ENCODE measurements around the gene TFDP1.

The TFDP1 gene

GRCh38 chr13:113631341-113632095 lies 47.0 kb downstream of the TFDP1 start:
- no peak overlapping the region for H3K27ac ChIP-seq (replicated peaks)
- no peak overlapping the region for H3K4me3 ChIP-seq (replicated peaks; ENCODE audit: insufficient read depth, low read length)
- no peak for DNase-seq (ENCODE audit: low read depth in 1 of 2, low spot score in 1 of 2)
- TF ChIP-seq SPI1 (IDR thresholded peaks at IDR 0.05; ENCODE audit: borderline replicate concordance, low read depth): no peak
- TF ChIP-seq, protein P1, sequence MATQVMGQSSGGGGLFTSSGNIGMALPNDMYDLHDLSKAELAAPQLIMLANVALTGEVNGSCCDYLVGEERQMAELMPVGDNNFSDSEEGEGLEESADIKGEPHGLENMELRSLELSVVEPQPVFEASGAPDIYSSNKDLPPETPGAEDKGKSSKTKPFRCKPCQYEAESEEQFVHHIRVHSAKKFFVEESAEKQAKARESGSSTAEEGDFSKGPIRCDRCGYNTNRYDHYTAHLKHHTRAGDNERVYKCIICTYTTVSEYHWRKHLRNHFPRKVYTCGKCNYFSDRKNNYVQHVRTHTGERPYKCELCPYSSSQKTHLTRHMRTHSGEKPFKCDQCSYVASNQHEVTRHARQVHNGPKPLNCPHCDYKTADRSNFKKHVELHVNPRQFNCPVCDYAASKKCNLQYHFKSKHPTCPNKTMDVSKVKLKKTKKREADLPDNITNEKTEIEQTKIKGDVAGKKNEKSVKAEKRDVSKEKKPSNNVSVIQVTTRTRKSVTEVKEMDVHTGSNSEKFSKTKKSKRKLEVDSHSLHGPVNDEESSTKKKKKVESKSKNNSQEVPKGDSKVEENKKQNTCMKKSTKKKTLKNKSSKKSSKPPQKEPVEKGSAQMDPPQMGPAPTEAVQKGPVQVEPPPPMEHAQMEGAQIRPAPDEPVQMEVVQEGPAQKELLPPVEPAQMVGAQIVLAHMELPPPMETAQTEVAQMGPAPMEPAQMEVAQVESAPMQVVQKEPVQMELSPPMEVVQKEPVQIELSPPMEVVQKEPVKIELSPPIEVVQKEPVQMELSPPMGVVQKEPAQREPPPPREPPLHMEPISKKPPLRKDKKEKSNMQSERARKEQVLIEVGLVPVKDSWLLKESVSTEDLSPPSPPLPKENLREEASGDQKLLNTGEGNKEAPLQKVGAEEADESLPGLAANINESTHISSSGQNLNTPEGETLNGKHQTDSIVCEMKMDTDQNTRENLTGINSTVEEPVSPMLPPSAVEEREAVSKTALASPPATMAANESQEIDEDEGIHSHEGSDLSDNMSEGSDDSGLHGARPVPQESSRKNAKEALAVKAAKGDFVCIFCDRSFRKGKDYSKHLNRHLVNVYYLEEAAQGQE (IDR thresholded peaks at IDR 0.05; ENCODE audit: insufficient replicate concordance, low read depth): no peak
- no peak for TF ChIP-seq CTCF (IDR thresholded peaks at IDR 0.05; ENCODE audit: insufficient read depth, low read length)
- TF ChIP-seq GABPA (IDR thresholded peaks at IDR 0.05; ENCODE audit: low read depth): no peak
- no peak for TF ChIP-seq POLR2AphosphoS5 (IDR thresholded peaks at IDR 0.05; ENCODE audit: low read depth)
- no peaks in the 10 kb centered on the region for H3K27me3 ChIP-seq (ENCODE audit: insufficient read depth, poor library complexity, severe bottlenecking)

DNA sequence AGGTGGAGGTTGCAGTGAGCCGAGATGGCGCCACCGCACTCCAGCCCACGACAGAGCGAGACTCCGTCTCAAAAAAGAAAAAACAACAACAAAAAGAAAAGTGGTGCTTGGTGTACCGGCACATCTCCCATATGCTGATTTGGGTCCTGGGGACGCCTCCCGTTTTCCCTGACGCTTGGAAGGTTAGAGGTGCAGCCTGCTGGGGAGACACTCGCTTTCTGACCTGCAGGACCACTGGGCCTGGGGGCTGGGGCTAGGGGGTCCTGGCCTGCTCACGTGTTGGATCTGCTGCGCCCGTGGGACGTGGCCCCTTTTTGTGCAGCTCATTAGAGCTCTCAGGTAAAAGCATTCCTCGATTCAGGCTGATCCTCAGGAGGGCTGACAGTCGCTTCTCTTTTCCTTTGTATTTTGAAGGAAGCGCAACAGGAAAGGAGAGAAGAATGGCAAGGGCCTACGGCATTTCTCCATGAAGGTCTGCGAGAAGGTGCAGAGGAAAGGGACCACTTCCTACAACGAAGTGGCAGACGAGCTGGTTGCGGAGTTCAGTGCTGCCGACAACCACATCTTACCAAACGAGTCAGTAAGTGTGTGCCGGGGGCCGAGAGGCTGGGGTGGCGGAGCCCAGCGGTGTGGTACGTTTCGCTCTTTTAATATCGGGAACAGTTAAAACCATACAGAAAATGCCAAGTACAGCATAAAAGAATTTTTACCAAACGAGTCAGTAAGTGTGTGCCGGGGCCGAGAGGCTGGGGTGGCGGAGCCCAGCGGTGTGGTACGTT lies 48.3 kb downstream of the TFDP1 start:
- no peak overlapping the region for H3K27ac ChIP-seq (replicated peaks)
- DNase-seq (ENCODE audit: low read depth in 1 of 2, low spot score in 1 of 2): no peak

More for the DNA sequence above, 48.3 kb downstream of the TFDP1 start:
- TF ChIP-seq SPI1 (IDR thresholded peaks at IDR 0.05; ENCODE audit: borderline replicate concordance, low read depth) (no peak), CTCF (IDR thresholded peaks at IDR 0.05; ENCODE audit: insufficient read depth, low read length) (no peak), GABPA (IDR thresholded peaks at IDR 0.05; ENCODE audit: low read depth) (no peak), POLR2AphosphoS5 (IDR thresholded peaks at IDR 0.05; ENCODE audit: low read depth) (no peak)
- TF ChIP-seq, protein P1 (IDR thresholded peaks at IDR 0.05; ENCODE audit: insufficient replicate concordance, low read depth): no peak
- H3K27me3 ChIP-seq (ENCODE audit: insufficient read depth, poor library complexity, severe bottlenecking): no peaks in the 10 kb centered on the region
- H3K4me3 ChIP-seq (replicated peaks; ENCODE audit: insufficient read depth, low read length): no peak overlapping the region

Data from HL-60 (cell line).